Neural cell (in vitro differentiated cells): ENCODE measurements around the gene PATZ1.

Experiments used
- EP300 ChIP-seq: fragments of 450-650 bp; conservative IDR thresholded peaks from 2 replicates; pipeline ENCODE4 v1.6.1; 2014; ENCODE audit warnings: antibody characterized with exemption, mild to moderate bottlenecking, moderate library complexity; ENCODE audit not compliant: poor library complexity, severe bottlenecking
- TF ChIP-seq, protein P1 (sequence below): fragments of 450-650 bp; IDR thresholded peaks from 2 replicates; pipeline ENCODE4 v1.5.1; 2014; ENCODE audit warnings: antibody characterized with exemption, mild to moderate bottlenecking, moderate library complexity; ENCODE audit not compliant: poor library complexity, severe bottlenecking

DNA sequence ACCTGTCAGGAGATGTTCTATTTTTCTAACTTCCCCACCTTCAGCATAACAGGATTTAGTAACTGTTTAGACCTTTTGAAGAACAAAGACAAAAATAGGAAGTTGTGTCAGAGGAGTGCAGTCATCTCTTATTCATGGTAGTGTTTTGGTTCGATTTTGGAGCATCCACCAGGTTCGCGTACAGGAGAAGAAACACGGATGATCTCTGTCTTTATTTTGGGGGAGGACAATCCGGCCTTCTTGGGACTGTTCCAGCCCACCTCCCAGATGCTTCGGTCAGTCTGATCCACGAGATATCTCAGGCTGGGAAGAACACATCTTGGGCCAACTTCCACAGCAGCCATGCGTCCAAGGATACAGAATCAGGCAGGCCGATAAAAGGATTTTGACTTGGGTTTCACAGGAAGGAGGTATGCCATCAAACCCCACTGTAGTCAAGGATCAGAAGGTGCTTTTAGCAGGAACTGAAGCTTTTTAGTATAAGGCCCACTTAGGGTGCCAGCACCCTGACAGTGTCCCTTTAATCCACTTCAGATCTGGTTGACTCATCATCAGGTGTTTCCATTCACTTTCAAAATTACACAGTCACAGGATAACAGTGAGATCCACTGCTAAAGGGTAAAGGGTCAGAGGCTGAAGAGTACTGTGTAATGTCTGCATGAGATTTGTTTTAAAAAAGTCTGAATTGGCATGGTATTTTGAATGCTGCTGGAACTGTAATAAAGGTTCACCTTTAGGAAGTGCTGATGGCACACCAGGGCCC, 16.5 kb downstream of the PATZ1 start:
- TF ChIP-seq, protein P1, sequence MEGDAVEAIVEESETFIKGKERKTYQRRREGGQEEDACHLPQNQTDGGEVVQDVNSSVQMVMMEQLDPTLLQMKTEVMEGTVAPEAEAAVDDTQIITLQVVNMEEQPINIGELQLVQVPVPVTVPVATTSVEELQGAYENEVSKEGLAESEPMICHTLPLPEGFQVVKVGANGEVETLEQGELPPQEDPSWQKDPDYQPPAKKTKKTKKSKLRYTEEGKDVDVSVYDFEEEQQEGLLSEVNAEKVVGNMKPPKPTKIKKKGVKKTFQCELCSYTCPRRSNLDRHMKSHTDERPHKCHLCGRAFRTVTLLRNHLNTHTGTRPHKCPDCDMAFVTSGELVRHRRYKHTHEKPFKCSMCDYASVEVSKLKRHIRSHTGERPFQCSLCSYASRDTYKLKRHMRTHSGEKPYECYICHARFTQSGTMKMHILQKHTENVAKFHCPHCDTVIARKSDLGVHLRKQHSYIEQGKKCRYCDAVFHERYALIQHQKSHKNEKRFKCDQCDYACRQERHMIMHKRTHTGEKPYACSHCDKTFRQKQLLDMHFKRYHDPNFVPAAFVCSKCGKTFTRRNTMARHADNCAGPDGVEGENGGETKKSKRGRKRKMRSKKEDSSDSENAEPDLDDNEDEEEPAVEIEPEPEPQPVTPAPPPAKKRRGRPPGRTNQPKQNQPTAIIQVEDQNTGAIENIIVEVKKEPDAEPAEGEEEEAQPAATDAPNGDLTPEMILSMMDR, result no peak
- no peak for TF ChIP-seq EP300
